HG03064 (cell line): ENCODE data around the gene BACE1.

Experiments
- ATAC-seq: cut with Tn5 transposase; IDR thresholded peaks from one replicate; pipeline ENCODE4 v1.9.1; 2021; ENCODE audit warnings: low read depth; ENCODE audit not compliant: unreplicated experiment

The BACE1 gene

GRCh38 chr11:117313091-117313490 lies 3.0 kb downstream of the BACE1 start:
- no peak for ATAC-seq

GRCh38 chr11:117309310-117309709 lies 6.7 kb downstream of the BACE1 start:
- no peak for ATAC-seq

- no peak for ATAC-seq
These were observed 10.9 kb downstream of the BACE1 start for GRCh38 chr11:117305145-117305544.

- ATAC-seq = no peak
These were observed 12.3 kb downstream of the BACE1 start for GRCh38 chr11:117303646-117304315.

- no peak for ATAC-seq
These were observed 13.0 kb downstream of the BACE1 start for GRCh38 chr11:117303101-117303500.

GRCh38 chr11:117302228-117302627 lies 13.8 kb downstream of the BACE1 start:
- no peak for ATAC-seq

GRCh38 chr11:117300773-117301172 lies 15.3 kb downstream of the BACE1 start:
- ATAC-seq = no peak

- no peak for ATAC-seq
These were observed 15.8 kb downstream of the BACE1 start for GRCh38 chr11:117300283-117300663.

GRCh38 chr11:117299351-117300282 lies 16.4 kb downstream of the BACE1 start:
- ATAC-seq = no peak

GRCh38 chr11:117298195-117298594 lies 17.9 kb downstream of the BACE1 start:
- ATAC-seq = no peak

- no peak for ATAC-seq
These were observed 19.2 kb downstream of the BACE1 start for GRCh38 chr11:117296881-117297280.

GRCh38 chr11:117295438-117296137 lies 20.5 kb downstream of the BACE1 start:
- ATAC-seq = no peak

GRCh38 chr11:117292616-117293015 lies 23.4 kb downstream of the BACE1 start:
- ATAC-seq = no peak

- ATAC-seq = no peak
These were observed 25.2 kb downstream of the BACE1 start, which contains the start of gene BACE1-AS for GRCh38 chr11:117290809-117291396. BACE1-AS (plus strand) TSS chr11:117291346.

- no peak for ATAC-seq
These were observed 26.3 kb downstream of the BACE1 start for GRCh38 chr11:117289795-117290194.

- no peak for ATAC-seq
These were observed 28.4 kb downstream of the BACE1 start for GRCh38 chr11:117287668-117288067.

- ATAC-seq = no peak
These were observed 29.5 kb downstream of the BACE1 start for GRCh38 chr11:117286588-117286987.

- ATAC-seq = no peak
These were observed 32.0 kb downstream of the BACE1 start for GRCh38 chr11:117284053-117284452.

- no peak for ATAC-seq
These were observed 33.1 kb downstream of the BACE1 start for GRCh38 chr11:117282956-117283355.

- ATAC-seq = no peak
These were observed 34.2 kb downstream of the BACE1 start for GRCh38 chr11:117281869-117282268.

- no peak for ATAC-seq
These were observed 34.9 kb downstream of the BACE1 start for GRCh38 chr11:117281159-117281558.
